ENCODE results near the gene ARGLU1.

ARGLU1 gene

DNA sequence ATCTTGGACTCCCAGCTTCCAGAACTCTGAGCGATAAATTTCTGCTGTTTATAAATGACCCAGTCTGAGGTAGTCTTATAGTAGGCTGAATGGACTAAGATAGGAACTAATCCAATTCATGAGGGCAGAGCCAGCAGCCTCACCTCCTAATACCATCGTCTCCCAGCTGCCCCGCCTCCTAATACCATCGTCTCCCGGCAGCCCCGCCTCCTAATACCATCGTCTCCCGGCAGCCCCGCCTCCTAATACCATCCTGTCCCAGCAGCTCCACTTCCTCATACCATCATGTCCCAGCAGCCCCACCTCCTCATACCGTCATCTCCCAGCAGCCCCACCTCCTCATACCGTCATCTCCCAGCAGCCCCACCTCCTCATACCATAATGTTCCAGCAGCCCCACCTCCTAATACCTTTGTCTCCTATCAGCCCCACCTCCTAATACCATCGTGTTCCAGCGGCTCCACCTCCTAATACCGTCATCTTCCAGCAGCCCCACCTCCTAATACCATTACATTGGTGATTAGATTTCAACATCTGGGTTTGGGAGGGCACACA, 2.4 kb upstream of the ARGLU1 start:
- DNase-seq (ENCODE audit: low read depth): peak; percentile 43
- no peak overlapping the region; the same call in 1 of the 2 replicates for H3K4me3 ChIP-seq (ENCODE audit: low read depth, low read length)
- no peak for TF ChIP-seq CTCF (IDR thresholded peaks at IDR 0.05; ENCODE audit: low read depth, low read length, missing control alignments)

DNA sequence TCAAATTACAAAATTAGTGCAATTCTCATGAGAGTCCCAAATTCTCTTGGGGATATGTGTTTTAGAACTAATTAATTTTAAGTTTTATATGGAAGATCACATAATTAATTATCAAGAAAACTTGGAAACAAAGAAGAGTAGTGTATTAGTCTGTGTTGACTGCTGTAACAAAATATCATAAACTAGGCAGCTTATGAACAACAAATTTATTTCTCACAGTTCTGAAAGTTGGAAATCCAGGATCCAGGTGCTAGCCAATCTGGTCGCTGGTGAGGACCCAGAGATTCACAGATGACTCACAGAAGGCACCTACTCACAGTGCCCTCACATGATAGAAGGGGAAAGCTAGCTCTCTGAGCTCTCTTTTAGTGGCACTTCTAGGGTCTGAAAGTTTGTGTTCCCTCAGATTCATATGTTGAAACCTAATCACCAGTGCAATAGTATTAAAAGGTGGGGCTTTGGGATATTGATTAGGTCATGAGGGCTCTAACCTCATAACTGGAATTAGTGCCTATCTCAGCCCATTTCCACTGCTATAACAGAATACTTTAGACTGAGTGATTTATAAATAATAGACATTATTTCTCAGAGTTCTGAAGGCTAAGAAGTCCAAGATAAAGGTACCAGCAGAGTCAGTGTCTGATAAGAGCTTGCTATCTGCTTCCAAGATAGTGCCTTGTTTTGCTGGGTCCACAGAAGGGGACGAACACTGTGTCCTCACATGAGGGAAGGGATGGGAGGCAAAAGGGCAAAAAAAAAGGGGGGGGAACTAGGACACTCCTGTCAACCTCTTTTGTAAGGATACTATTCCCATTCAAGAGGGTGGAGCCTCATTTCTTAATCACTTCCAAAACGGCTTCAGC, 1.5 kb upstream of the ARGLU1 start:
- TF ChIP-seq CTCF (IDR thresholded peaks at IDR 0.05; ENCODE audit: low read depth, low read length, missing control alignments): no peak
- no peak for DNase-seq (ENCODE audit: low read depth)
- H3K4me3 ChIP-seq (ENCODE audit: low read depth, low read length): no peak overlapping the region; the same call in 1 of the 2 replicates

- DNase-seq (ENCODE audit: low read depth): peak; percentile 16
- TF ChIP-seq CTCF (IDR thresholded peaks at IDR 0.05; ENCODE audit: low read depth, low read length, missing control alignments): no peak
- peak overlapping the region; percentile 76 for H3K4me3 ChIP-seq (ENCODE audit: low read depth, low read length)
These were observed 514 bp upstream of the ARGLU1 start for GRCh38 chr13:106568299-106569003.

DNA sequence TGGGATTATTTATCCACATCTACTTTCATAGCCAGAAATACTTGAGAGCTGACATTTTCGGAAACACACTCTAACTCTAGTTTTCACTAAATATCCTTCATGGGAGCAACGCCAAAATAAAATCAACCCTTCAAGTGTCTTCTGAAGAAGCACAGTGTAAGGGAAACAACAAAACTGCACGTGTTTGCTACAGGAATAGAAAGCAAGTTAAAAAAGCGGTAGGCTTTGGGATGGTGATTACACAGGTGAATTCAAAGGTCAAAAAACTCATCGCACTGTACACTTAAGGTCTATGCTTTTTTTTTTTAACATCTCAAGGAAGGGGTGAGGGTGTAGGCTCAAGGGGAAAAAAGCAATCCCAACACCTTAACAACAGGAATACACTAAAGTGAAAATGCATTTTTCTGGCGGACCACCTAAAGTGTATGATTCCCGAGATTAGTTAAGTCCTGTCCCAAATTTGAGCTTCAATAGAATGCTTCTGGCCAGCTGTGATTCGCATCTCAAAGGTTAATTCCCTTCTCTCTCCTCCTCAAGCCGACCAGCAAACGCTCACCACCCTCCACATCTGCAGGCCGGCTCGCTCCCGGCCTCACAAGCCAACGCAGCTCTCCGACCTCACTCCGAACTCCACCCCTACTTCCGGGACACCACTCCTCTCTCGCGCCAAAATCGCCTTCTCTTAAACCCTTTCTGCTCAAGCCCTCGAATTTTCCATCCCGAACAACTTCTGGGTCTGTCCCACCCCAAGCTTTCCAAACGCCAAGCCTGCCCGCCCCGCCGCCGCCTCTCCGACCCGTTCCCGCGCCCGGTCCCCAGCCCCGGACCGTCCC, 1.1 kb downstream of the ARGLU1 start:
- TF ChIP-seq CTCF (IDR thresholded peaks at IDR 0.05; ENCODE audit: low read depth, low read length, missing control alignments): no peak
- H3K4me3 ChIP-seq (ENCODE audit: low read depth, low read length): peak overlapping the region; percentile 76
- DNase-seq (ENCODE audit: low read depth): peak; percentile 48

- no peak for TF ChIP-seq CTCF (IDR thresholded peaks at IDR 0.05; ENCODE audit: low read depth, low read length, missing control alignments)
- H3K4me3 ChIP-seq (ENCODE audit: low read depth, low read length): peak overlapping the region; percentile 76
- DNase-seq (ENCODE audit: low read depth): no peak
These were observed 2.7 kb downstream of the ARGLU1 start for GRCh38 chr13:106565127-106565775.

GRCh38 chr13:106562301-106562700, 5.6 kb downstream of the ARGLU1 start:
- no peak overlapping the region; the same call in 1 of the 2 replicates for H3K4me3 ChIP-seq (ENCODE audit: low read depth, low read length)
- no peak for TF ChIP-seq CTCF (IDR thresholded peaks at IDR 0.05; ENCODE audit: low read depth, low read length, missing control alignments)
- no peak for DNase-seq (ENCODE audit: low read depth)
